HG02970 (cell line): ENCODE measurements around the gene ZCCHC24.

Experiments used
- ATAC-seq: cut with Tn5 transposase; IDR thresholded peaks from one replicate; pipeline ENCODE4 v1.9.1; 2021; ENCODE audit warnings: mild to moderate bottlenecking, moderate library complexity, moderate number of reproducible peaks; ENCODE audit not compliant: unreplicated experiment, low FRiP score

ZCCHC24 gene

GRCh38 chr10:79387466-79387973 lies 57.9 kb downstream of the ZCCHC24 start:
- ATAC-seq: no peak

GRCh38 chr10:79386637-79387465 lies 58.6 kb downstream of the ZCCHC24 start:
- ATAC-seq: no peak

DNA sequence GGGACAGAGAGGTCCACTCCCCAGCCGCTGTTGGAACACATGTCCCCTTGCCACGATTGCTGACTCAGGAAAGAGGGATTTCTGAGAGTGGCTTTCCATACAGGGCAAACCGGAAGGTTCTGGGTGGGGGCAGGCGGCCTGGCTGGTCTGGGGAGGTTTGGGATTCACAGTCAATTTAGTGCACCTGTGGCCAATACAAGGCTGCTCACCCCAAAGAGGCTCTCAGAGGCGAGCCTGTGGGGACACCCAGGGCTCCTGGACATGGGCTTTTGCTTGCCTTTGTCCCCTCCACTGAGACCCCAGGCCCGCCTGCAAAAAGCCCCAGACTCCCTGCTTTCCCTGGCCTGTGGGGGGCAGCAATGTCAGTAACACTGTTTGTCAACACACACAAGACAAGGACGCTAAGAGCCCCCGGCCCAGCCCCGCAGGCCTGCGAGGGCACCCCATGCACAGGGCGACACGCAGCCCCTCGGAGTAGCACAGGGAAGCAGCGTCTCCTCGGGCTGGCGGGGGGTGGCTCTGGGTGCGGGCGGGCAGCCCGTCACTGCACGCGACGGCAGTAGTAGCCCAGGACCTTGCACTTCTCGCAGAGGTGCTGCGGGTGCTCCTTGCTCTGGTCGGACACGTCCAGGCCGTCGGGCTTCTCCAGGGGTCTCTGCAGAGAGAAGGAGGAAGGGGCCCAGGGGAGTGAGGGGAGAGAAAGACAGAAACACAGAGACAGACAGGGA lies 59.5 kb downstream of the ZCCHC24 start:
- no peak for ATAC-seq

GRCh38 chr10:79385392-79385795 lies 60.0 kb downstream of the ZCCHC24 start:
- no peak for ATAC-seq

GRCh38 chr10:79384773-79385391 lies 60.5 kb downstream of the ZCCHC24 start:
- no peak for ATAC-seq

DNA sequence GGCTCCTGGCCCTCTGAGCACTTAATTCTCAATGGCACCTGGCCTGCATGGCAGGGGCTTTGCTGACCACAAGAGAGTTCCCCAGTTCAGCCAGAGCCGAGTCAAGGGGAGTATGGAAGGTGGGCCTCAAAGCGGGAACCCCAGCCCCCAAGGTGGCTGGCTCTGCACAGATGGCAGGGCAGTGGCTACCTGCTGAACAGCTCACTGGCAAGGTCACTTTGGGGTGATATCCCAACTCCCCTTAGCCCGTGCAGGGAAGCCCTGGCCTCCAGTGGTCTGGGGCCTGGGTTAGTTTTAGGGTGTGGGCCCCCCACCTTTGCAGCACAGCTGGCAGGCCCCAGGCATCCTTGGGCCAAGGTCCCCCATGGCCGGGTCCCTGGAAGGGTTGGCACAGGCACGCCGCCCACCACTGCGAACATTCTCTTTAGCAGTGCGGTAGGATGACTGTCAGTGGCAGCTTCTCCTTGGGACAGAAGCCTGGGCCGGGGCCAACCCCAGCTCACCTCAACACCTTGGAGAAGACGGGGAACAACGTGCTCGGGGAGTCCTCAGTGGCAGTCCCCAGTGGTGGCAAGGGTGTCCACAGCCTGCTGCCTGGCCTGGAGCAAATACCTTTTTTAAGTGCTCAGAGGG lies 61.3 kb downstream of the ZCCHC24 start:
- ATAC-seq: no peak

DNA sequence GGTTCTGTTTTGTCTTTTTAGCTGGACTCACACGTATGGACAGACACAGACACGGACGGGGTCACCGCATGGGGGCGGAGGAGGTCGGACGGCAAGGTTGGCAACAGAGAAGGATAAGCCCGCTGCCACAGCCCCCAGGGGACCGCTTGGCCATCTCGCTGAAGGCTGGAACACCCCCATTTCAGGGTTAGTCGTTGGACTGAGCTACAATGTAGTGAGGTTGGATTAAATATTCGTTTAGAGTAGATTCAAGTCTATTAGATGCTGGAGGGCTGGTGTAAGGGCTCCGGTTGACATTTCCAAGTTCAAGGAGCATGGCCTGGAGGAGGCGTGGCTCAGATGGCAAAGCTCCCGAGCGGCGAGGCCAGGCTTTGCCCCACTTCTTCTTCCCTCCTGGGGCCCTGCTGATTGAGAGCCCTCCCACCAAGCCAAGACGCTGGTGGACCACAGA lies 62.9 kb downstream of the ZCCHC24 start:
- no peak for ATAC-seq

GRCh38 chr10:79381804-79382221 lies 63.6 kb downstream of the ZCCHC24 start:
- no peak for ATAC-seq

- no peak for ATAC-seq
These were observed 64.3 kb downstream of the ZCCHC24 start for GRCh38 chr10:79380946-79381721.

GRCh38 chr10:79380125-79380945 lies 65.1 kb downstream of the ZCCHC24 start:
- no peak for ATAC-seq

DNA sequence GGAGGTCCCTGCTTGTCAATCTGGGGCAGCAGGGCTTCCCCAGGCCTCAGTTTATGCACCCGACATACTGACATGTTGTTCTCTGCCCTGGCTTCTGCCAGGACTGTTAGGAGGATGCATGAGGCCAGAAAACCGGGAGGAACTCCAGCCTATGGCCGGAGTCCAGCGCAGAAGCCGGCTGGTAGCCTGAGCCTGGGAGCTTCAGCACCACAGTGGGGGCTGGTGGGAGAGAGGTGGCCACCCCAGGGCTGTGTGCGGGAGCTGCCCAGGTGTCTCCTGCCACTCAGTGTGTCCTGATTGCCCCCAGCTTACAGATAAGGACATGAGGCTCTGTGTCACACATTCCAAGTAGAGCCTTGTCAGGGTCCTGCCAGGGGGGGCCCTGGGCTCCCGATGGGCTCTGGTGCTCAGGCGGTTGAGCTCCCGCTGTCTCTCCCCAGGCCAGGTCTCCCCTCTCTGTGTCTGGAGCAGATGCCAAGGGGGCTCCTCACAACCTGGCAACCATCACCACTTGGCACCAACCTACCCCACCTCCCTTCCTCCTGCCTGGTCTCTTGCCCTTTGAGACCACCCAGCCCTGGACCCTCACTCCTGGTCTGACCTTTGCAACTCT lies 65.8 kb downstream of the ZCCHC24 start:
- no peak for ATAC-seq

- ATAC-seq: no peak
These were observed 66.5 kb downstream of the ZCCHC24 start for GRCh38 chr10:79378647-79379511.

DNA sequence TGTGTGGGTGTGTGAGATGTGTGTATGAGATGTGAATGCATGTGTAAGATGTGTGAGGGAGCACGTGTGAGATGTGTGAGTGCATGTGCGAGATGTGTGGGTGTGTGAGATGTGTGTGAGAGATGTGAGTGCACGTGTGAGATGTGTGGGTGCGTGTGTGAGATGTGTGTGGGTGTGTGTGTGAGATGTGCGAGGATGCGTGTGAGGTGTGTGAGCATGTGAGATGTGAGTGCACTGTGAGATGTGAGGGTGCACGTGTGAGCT lies 67.1 kb downstream of the ZCCHC24 start:
- ATAC-seq: no peak

GRCh38 chr10:79377557-79378382 lies 67.7 kb downstream of the ZCCHC24 start:
- ATAC-seq: no peak

DNA sequence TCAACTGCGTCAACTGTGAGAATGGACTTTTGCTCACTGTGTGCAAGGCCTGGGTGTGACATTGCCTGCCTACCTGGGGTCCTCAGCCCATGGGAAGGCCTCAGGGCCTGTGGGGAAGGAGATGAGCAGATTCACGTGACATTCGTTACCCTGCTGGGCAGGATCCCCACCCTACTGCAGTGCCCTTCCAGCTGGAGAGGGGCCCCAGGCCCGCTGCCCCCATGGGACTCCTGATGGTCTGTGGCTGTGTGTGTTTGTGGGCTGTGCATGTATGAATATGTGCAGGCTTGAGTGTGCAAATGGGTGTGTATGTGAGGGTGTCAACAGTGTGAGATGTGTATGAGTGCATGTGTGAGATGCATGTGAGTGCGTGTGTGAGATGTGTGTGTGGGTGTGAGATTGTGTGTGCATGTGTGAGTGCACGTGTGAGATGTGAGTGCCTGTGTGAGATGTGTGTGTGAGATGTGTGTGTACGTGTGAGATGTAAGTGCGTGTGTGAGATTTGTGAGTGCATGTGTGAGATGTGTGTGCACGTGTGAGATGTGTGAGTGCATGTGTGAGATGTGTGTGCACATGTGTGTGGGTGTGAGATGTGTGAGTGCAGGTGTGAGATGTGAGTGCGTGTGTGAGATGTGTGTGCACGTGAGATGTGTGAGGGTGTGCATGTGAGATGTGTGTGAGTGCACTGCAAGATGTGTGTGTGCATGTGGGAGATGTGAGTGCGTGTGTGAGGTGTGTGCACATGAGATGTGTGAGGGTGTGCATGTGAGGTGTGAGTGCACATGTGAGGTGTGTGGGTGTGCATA lies 68.5 kb downstream of the ZCCHC24 start:
- no peak for ATAC-seq

GRCh38 chr10:79376078-79376628 lies 69.3 kb downstream of the ZCCHC24 start:
- ATAC-seq: no peak
